ENCODE data around the gene COL28A1.

The COL28A1 gene

DNA sequence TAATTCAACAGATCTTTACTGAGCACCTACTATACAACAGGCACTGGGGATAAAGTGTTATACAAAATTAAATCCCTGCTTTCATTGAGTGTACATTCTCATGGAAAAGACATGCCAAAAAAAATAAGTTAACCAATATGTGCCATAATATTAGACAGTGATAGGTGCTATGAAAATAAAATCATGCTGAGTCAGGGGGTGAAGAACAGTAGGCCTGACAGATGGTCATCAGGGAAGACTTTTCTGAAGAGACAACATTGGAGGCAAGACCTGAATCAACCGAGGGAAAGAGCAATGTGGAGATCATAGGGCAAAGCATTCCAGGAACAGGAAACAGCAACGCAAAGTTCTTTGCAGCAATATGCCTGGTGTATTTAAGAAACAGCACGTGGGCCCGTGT is 217.8 kb downstream of the COL28A1 start:
- Histone ChIP-seq H4K20me1 (ENCODE audit: insufficient read depth) (no peaks in the 10 kb centered on the region), H3K4me3 (IDR thresholded peaks at IDR 0.05; ENCODE audit: insufficient read depth, low read depth, low read length) (no peak overlapping the region), H3K79me2 (ENCODE audit: insufficient read depth, low read depth) (no peaks in the 10 kb centered on the region), H3K27me3 (ENCODE audit: insufficient read depth, low read depth) (no peaks in the 10 kb centered on the region), H3K4me2 (no peak overlapping the region), H3K4me1 (ENCODE audit: low read depth, poor library complexity, severe bottlenecking) (no peaks in the 10 kb centered on the region), H2AFZ (ENCODE audit: low read depth) (no peak overlapping the region), H3K27ac (no peak overlapping the region), H3K9ac (no peak overlapping the region), H3K36me3 (ENCODE audit: insufficient read depth) (no peaks in the 10 kb centered on the region)
- no peak for TF ChIP-seq CTCF (conservative IDR thresholded peaks at IDR 0.05; ENCODE audit: low read depth, low read length)

- H2AFZ ChIP-seq (ENCODE audit: low read depth): no peak overlapping the region
- H3K4me3 ChIP-seq (IDR thresholded peaks at IDR 0.05; ENCODE audit: insufficient read depth, low read depth, low read length): no peak overlapping the region
- H3K9ac ChIP-seq: no peak overlapping the region
- H3K4me1 ChIP-seq (ENCODE audit: low read depth, poor library complexity, severe bottlenecking): no peaks in the 10 kb centered on the region
- no peaks in the 10 kb centered on the region for H3K79me2 ChIP-seq (ENCODE audit: insufficient read depth, low read depth)
- no peaks in the 10 kb centered on the region for H4K20me1 ChIP-seq (ENCODE audit: insufficient read depth)
- TF ChIP-seq CTCF (conservative IDR thresholded peaks at IDR 0.05; ENCODE audit: low read depth, low read length): no peak
- no peak overlapping the region for H3K4me2 ChIP-seq
- H3K36me3 ChIP-seq (ENCODE audit: insufficient read depth): no peaks in the 10 kb centered on the region
- no peak overlapping the region for H3K27ac ChIP-seq
- no peaks in the 10 kb centered on the region for H3K27me3 ChIP-seq (ENCODE audit: insufficient read depth, low read depth)
Observed at GRCh38 chr7:7315851-7316250, 219.8 kb downstream of the COL28A1 start.

GRCh38 chr7:7312323-7312722 is 223.3 kb downstream of the COL28A1 start:
- Histone ChIP-seq H3K36me3 (ENCODE audit: insufficient read depth) (no peaks in the 10 kb centered on the region), H4K20me1 (ENCODE audit: insufficient read depth) (no peaks in the 10 kb centered on the region), H2AFZ (ENCODE audit: low read depth) (no peak overlapping the region), H3K27ac (no peak overlapping the region), H3K4me1 (ENCODE audit: low read depth, poor library complexity, severe bottlenecking) (no peaks in the 10 kb centered on the region), H3K27me3 (ENCODE audit: insufficient read depth, low read depth) (no peaks in the 10 kb centered on the region), H3K4me3 (IDR thresholded peaks at IDR 0.05; ENCODE audit: insufficient read depth, low read depth, low read length) (no peak overlapping the region), H3K79me2 (ENCODE audit: insufficient read depth, low read depth) (no peaks in the 10 kb centered on the region), H3K9ac (no peak overlapping the region), H3K4me2 (no peak overlapping the region)
- TF ChIP-seq CTCF (conservative IDR thresholded peaks at IDR 0.05; ENCODE audit: low read depth, low read length): no peak

DNA sequence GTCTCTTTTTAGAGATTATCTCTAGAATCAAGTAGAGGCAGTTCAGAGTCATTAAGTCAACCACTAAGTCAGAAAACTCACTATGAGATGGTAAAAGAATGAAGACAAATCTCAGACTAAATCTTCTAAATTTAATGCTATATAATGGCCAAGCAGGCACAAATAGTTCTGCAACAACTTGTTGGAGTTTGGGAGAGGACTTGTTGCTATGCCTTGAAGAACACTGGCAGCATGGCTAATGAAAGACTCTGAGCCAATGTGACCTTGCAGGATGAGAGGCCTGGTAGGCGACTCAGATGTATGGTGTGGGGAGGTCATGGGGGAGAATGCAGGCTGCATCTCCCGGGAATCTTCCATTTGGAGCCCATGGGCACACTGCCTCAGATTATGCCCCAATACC is 224.7 kb downstream of the COL28A1 start:
- no peak overlapping the region for H3K9ac ChIP-seq
- no peak overlapping the region for H3K4me2 ChIP-seq
- no peaks in the 10 kb centered on the region for H3K36me3 ChIP-seq (ENCODE audit: insufficient read depth)
- no peak overlapping the region for H2AFZ ChIP-seq (ENCODE audit: low read depth)
- no peaks in the 10 kb centered on the region for H3K4me1 ChIP-seq (ENCODE audit: low read depth, poor library complexity, severe bottlenecking)
- no peak for TF ChIP-seq CTCF (conservative IDR thresholded peaks at IDR 0.05; ENCODE audit: low read depth, low read length)
- no peak overlapping the region for H3K27ac ChIP-seq
- H3K79me2 ChIP-seq (ENCODE audit: insufficient read depth, low read depth): no peaks in the 10 kb centered on the region
- no peaks in the 10 kb centered on the region for H4K20me1 ChIP-seq (ENCODE audit: insufficient read depth)
- no peaks in the 10 kb centered on the region for H3K27me3 ChIP-seq (ENCODE audit: insufficient read depth, low read depth)
- H3K4me3 ChIP-seq (IDR thresholded peaks at IDR 0.05; ENCODE audit: insufficient read depth, low read depth, low read length): no peak overlapping the region

- Histone ChIP-seq H3K4me1 (ENCODE audit: low read depth, poor library complexity, severe bottlenecking) (no peaks in the 10 kb centered on the region), H3K4me2 (no peak overlapping the region), H3K27me3 (ENCODE audit: insufficient read depth, low read depth) (no peaks in the 10 kb centered on the region), H3K9ac (no peak overlapping the region), H3K4me3 (IDR thresholded peaks at IDR 0.05; ENCODE audit: insufficient read depth, low read depth, low read length) (no peak overlapping the region), H3K79me2 (ENCODE audit: insufficient read depth, low read depth) (no peaks in the 10 kb centered on the region), H2AFZ (ENCODE audit: low read depth) (no peak overlapping the region), H3K27ac (no peak overlapping the region), H4K20me1 (ENCODE audit: insufficient read depth) (no peaks in the 10 kb centered on the region), H3K36me3 (ENCODE audit: insufficient read depth) (no peaks in the 10 kb centered on the region)
- no peak for TF ChIP-seq CTCF (conservative IDR thresholded peaks at IDR 0.05; ENCODE audit: low read depth, low read length)
Observed at GRCh38 chr7:7309203-7309602, 226.5 kb downstream of the COL28A1 start.
